Mammary epithelial cell (primary cell): ENCODE measurements around the gene LRIG1.

ENCODE experiments used
- CTCF ChIP-seq, 2 donors: IDR thresholded peaks in 1 of 2; conservative IDR thresholded peaks in 1 of 2; 2 replicates each; pipeline ENCODE4 v1.5.1; 2011 to 2012; ENCODE audit warnings: inconsistent platforms in 2 of 2, low read length in 2 of 2, mild to moderate bottlenecking in 2 of 2, control low read depth in 1 of 2, low read depth in 1 of 2; ENCODE audit not compliant: insufficient read depth in 1 of 2; ENCODE audit errors: extremely low read depth in 1 of 2
- EZH2 ChIP-seq: IDR thresholded peaks from 2 replicates; pipeline ENCODE4 v1.6.1; 2012; ENCODE audit warnings: low read length, inconsistent platforms, borderline replicate concordance

- TF ChIP-seq CTCF (conservative IDR thresholded peaks at IDR 0.05 in 1 of 2, IDR thresholded peaks at IDR 0.05 in 1 of 2; ENCODE audit: extremely low read depth in 1 of 2, insufficient read depth in 1 of 2, low read depth in 1 of 2, low read length in 2 of 2) = no peak
- no peak for TF ChIP-seq EZH2
These were observed 63.4 kb downstream of the LRIG1 start for GRCh38 chr3:66437341-66437929.
